HG03342 (cell line): ENCODE data around the gene TNS1.

Experiments
- ATAC-seq: cut with Tn5 transposase; IDR thresholded peaks from one replicate; pipeline ENCODE4 v1.9.1; 2021; ENCODE audit warnings: mild to moderate bottlenecking, moderate library complexity; ENCODE audit not compliant: unreplicated experiment

Gene TNS1

DNA sequence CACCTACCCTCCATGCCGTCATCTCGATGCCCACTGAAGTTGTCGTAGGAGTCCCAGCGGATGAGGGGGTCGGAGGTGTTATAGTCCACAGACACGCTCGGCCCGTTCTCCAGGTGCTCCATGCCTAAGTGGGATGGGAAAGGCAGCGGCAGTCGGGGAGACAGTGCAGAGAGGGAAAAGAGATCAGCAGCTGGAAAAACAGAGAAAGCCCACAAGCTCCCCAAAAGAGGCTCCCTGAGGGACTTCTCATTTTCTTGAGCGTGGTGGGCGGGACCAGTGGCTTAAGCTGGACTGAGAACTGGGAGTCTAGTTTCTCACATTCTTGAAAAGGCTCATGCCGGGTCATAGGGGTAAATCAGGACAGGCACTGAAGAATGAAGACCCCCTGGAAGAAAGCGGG, 121.9 kb downstream of the TNS1 start:
- ATAC-seq: no peak

DNA sequence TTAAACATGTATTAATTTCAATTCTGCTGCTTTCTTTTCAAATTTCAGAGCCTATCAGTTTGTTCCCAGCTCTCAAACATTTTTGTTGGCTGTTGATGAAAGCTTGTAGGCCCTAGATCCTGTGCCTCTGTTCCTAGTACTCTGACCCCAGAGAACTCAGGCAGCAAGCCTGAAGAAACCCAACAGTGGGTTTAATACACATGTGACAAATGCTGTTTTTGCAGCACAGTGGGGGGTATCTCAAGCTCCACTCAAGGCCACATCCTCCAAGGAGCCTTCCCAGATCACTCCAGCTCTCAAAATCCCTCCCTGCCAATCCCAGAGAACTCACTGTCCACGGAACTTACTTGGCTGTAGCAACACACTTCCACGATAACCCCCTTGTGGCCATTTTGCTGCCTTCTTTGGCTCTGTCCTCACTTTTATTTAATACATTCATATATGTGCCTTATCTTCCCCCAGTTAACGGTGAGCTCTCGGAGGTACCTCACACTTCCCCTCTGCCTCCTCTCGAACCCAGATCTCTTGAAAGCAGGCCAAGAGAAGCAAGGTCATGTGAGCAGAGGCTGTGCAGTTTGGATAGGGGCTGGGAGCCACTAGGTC, 122.4 kb downstream of the TNS1 start:
- no peak for ATAC-seq

DNA sequence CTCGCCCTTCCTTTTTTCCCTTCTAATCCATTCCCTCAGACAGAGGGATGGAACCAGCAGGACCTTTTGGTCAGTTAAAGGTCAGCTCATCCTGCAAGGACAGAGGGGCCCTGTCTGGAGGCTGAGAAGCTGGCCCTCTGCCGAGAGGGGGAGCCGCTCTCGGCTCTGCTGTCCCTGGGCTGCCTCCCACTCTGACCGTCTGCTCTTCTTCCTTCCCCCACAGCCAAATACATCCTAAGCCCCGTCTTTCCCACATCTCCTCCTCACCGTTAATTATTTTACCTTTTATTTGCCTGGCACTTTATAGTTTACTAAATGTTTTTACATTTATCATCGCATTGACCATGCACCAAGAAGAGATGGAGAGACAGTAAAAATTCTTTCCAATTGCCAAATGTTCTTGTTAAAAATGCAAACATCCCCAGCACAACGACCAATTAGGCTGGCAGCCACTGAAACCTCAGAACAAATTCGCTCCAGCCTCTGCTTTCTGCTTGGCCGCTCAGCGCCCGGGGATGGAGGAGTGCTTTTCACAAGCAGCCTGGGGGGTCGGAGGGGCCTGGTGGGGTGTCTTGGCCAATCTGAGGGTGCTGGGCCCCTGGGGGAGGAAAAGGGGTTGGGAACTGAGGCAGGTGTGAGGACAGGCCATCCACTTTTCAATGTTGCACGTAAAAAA, 123.7 kb downstream of the TNS1 start:
- no peak for ATAC-seq

DNA sequence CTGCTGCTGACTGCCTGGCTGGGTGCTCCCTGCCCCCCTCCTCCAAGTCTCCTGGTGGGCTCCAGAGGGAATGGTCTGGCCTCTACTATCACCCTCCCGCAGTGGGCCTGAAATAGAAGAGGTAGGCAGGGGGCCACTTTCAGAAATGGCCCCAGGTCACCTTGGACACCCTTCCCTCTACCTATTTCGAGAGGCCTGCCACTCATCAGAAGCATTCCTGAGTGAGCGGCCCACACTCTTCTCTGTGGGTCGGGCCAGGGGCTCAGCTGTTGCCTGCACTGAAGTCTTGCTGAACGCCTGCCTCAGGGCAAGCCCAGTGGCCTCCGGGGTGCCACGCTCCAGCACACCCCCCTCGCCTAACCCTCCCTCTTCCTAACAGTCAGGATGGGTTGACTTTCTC, 124.9 kb downstream of the TNS1 start:
- ATAC-seq: no peak

DNA sequence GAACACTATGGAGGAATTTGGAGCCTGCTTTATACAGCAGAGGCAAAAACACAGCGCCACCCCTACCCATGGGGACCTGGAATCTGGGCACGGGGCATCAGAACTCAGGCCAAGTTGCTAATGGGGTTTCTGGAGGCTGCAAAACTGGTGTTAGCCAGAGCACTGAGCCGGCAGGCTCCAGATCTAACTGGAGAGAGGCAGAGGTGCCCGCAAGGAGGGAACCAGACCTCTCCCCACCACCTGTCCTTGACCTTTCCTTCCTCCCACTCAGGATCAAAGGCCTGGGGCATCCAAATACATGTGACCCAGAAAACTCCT, 126.6 kb downstream of the TNS1 start:
- ATAC-seq: no peak

DNA sequence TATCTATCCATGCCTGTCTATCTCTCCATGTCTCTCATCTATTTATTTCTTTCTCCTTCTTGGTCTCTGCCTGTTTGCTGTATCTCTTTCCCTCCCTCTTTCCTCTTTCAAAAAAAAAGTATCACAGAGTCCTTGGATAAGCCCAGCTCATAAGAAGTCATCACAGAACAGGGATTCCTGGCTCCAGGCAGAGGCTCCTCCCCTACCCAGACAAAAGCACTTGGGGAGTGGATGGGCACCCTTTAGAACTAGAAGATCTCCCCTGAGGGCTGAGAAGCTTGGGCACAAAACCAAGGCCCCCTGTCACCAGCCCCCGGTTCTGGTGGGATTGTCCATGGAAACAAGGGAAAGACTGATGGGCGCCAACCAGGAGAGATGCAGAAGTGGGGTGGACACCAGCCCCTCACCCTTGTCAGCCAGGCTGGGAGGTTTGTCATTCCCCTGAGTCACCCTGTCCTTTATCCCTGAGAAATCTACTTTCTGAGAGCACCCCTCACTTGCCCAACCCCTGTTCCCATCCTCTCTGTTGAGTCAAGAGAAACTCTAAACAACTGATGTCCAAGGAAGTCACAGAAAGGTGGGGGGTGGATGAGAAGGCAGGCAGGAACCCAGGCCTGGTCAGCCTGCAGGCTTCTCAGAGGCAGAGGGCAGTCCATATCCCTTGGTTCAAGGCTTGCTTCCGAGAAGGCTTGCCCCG, 127.1 kb downstream of the TNS1 start:
- no peak for ATAC-seq

DNA sequence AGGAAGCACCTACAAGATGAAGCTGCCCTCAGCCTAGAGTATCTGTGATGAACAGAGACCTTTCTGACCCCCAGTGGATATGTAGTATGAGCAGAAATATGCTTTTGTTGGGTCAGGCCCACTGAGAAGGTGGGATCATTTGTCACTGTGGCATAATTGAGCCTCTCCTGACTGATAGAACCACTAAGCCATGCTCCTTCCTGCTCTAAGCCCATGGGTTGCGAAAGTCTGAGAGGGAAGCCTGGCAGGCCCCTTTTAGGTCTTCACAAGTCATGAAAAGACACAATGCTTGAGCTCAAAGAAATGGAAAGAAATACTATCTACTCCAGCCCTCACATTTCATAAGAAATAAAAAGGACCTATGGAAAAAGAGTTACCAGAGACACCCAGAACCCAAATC, 127.7 kb downstream of the TNS1 start:
- ATAC-seq: no peak

DNA sequence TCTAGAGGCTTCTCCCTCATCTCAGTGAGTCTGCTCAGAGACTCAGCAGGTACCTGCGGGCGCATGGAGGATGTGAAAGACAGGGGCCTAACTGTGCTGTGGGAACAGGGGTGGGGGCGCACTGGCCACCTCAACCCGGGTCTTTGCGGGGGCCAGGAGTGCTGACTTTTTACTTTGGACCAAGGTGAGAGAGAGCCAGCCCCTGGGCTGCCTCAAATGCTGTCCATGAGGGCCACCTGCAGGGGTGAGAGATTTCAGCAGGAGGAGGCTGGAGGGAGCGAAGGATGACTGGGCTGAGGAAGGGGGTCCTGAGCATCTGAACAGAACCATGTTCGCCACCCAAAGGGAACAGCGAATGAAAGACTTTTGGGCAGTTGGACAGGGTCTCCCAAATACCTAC, 129.4 kb downstream of the TNS1 start:
- ATAC-seq: no peak

DNA sequence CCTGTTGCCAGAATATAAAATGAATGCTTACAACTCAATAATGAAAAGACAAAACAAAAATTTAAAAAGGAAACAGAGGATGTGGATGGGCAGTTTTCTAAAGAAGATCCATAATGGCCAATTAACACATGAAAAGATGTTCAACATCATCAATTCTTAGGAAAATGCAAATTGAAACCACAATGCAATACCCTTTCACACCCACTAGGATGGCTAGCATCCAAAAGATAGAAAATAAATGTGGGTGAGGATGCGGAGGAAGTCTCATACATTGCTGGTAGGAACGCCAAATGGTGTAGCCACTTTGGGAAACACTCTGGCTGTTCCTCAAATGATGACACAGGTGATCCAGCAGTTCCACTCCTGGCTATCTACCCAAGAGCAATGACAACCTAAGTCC, 130.5 kb downstream of the TNS1 start:
- no peak for ATAC-seq

DNA sequence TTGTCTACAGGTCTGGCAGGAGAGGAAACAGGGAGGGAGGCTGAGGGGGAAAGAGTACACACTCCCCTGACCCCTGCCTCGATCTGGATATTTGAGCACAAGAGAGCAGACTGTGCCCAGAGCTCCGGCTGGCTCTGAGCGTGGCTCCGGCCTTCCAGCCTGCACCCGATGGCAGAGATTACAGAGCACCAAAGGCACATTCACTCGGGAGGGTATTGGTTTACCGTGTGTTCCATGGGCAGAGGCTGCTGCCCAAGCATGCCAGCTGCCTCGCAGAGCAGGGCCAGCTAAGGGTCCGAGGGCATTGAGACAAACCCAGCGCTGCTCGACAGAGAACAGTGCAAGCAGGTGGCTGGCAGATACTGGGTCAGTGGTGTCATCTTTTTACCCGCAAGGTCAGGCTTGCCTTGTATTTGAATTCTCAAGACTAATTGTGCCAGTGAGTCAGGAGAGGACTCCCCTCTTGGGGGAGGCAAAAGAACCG, 132.2 kb downstream of the TNS1 start:
- ATAC-seq: no peak

DNA sequence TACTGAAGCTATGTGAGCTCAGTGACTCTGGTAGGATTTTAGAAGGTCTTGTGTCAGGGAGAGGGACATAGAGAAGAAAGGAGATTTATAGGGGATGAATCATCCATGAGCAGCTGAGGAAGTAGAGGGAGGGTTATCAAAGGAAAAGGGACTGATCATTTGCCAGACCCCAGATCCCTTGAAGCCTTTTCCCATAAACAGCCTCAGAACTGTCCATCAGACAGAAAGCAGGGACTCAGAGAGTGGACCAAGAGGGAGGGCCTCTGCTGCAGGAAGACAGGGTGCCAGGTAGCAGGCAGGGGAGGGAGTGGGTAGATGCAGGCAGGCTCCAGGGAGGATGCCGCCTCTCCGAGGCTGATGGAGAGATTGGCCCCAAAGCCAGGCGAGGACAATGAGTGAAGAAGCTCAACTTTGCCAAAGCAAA, 133.9 kb downstream of the TNS1 start:
- ATAC-seq: no peak

DNA sequence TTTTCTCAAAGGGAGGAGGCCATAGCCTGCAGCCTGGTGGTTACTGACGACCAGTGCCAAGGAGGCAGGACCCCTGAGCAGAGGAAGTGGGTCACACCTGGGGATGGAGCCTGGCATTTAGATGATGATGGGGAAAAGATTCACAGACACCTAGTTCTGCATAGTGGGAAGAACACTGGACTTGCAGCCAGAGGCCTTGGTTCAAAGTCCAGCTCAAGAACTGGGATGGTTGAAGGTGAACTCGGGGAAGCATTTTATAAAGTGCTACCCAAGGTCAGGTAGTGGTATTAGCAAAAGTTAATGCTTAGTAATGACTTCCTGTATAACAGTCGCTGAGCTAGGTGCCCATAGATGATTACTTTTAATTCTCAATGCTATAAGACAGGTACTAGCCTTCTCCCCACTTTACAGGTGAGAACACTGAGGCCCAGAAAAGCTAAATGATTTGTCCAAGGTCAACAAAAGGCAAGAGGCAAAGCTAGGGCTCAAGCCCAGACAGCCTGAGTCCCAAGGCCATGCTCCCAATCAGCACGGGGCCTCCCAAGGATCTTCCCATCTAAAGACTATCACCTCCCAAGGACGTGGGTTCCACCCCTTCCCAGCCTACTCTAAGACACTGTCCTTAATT, 134.4 kb downstream of the TNS1 start:
- no peak for ATAC-seq

DNA sequence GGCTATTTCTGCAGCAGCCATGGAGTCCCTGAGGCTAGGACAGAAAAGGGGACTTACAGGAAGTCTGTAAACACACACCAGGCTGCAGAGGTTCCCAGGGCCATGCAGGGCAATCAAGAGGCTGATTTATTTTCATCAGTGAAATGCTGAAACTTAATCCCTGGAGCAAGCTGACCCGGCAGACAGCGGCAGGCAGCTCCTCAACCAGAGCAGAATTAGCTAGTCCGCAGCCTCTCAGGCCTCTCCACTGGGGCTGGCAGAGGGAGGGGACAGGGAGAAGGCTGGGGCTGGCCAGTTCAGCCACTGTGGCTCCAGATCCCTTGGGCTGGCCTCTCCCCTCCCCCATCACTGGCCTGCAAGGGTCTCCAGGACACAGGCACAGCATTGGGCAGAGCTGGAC, 136.3 kb downstream of the TNS1 start:
- ATAC-seq: no peak

DNA sequence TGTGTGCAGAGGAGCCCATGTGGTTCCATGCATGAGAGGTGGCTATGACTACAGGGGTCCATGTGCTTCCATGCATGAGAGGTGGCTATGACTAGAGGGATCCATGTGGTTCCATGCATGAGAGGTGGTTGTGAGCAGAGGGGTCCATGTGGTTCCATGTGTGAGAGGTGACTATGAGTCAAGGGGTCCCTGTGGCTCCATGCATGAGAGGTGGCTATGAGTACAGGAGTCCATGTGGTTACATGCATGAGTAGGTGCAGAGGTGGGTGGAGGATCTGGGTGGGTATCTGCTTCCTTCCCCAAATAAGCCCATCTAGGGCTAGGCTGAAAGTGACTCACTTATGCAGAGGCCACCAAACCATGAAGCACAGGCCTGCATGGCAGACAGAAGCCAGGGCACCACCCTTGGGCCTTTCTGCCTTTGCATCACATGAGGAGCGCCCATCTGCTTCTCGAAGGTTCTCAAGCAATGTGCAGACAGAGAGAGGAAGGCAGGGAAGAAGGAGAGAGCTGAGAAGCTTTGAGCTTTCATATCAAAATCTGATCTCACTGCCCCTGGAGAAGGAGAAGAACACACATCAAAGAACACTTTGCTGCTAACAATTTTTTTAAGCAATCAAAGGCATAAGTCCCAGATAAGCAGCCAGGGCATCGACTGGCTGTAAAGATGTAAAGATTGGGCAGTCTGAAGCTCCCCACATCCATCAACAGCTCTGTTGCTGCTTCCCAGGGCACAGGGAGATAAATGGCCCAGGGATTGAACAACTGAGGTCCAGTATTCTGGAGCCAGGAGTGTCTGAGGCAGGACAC, 137.6 kb downstream of the TNS1 start:
- ATAC-seq: no peak

DNA sequence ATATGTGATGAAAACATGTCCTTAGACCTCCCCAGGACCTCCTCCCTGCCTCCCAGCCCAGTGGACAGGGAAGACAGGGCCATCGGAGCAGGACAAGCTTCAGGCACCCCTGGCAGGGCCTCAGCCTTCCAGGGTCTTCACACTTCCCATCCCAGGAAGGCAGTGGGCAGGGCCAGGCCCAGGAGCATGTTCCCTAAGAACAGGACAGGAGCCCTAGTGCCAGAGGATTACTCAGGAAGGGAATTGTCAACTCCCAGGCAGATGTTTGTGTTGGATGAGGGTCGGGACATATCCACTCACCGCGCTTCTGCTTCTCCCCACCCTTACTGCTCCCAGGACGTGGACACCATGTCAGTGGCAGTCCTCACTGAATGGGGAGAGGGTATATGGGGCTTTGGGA, 138.9 kb downstream of the TNS1 start:
- no peak for ATAC-seq

DNA sequence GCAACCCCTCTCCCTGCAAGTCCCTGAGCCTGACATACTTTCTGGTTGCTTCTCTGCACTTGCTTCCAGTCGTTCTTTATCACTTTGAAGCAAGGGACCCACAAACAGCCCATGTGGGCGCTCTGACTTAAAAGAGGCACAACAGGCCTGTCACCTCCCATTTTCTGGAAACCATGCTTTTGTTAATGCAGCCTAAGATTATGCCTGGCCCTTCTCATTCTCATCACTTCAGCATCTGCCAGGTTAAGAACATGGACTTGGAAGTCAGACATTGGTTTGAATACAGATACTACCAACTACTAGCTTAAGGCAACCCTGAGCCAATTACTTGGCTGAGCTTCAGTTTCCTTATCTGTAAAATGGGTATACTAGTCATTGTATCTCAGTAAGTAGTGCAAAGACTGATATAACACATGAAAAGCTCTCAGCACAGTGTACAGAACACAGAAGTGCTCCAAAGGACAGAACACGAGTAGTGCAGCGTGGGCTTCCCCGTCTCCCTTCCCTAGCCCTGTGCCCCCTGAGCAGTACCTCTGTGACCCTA, 141.4 kb downstream of the TNS1 start:
- ATAC-seq: no peak

DNA sequence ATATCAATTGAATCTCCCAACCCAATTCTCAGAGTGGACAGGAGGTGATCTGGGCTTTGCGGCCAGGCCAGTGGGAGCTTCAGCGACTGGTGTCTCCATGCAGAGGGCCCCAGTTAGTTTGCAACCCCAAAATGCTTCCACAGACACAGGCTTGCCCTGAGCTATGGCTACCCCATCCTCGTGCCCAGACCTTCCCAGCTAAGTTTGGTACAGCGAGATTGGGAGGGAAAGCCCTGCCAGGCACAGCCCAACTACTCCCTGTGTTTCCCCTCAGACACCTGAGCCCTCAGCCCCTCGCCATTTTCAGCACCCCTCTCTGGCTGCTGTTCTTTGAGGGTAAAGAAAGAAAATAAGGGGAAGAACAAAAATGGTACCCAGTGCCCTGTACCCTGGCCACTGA, 142.9 kb downstream of the TNS1 start:
- ATAC-seq: no peak

DNA sequence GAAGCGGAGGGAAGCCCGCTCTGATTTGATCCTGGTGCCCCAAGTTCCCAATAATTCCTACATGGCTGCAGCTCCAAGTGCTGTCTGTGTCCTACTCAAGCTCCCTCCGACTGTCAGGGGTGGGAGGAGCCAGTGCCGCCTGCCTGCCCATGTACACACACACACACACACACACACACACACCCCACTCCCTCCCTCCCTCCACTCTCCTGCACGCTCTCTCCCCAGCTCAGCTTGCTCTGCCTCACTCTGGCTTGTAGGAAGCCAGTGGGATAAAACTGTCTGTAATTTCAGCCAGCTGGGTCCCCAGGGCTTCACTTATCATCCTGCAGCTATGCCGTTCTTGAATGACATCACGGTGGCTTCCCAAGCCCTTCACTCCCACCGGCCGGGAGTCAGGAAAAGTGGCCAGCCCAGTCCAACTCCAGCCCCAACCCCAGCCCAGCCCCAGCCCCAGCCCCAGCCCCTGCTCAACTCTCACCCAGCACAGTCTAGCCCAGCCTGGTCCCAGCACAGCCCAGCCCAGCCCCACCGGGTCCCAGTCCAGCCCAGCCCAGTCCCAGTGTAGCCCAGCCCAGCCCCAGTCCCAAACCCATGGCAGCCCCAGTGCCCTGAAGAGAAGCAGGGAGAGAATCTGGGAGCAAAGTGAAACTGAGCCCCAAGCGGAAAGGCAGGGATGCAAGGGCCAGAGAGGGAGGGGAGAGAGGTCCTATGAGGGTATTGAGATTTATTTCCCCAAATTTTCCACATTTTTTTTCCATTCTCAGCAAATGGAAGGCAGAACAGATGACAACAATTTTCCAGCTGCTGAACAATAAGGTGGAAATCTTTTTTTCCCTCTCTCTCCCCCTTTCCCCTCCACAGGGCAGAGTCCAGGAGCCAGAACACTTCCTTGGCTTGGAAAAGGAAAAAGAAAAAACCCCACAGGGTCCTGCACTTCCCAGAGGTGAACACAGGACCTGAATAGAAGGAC, 144.0 kb downstream of the TNS1 start:
- ATAC-seq: no peak

DNA sequence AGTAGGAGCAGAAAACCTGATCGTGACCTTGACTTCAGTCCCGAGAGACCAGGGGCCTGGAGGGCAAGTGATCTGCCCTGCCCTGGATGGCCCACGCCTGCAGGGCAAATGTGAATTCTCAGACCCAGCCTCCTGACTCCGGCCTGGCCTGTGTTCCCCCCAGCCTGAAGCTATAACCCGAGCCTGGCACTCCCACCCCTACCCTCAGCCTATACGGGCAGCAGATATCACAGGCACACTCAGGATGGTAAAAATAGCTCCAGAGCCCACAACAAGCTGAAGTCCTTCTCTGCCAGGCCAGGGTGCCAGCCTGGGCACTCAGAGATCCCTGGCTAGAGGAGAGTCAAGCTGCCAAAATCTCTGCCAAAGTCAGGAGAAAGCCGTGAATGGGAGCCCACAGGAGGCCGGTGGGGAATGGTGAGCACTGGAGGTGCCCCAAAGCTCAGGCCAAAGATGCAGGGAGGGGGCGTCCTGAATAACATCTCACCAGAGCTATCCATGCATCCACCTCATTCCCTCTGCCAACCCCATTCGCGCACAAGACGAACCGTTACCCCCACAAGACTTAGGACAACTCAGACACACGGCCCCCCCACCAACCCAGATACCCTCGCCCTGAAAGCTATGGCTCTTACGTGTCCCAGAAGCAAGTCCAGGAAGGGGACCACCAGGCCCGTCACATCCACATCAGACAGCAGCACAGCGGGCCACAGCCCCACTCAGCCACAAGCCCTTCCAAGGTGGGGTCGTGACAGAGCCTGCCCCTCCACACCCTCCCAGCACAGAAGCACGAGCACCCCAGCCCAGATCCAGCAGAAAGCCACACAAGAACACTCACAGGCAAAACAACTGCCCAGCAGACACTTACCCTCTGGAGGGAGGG, 144.9 kb downstream of the TNS1 start:
- no peak for ATAC-seq
